Measurements from ENCODE around the gene ATP2B1.
A peak's percentile ranks its signal among the peaks of the same experiment; 100 is the strongest.
"Not testable (repeated sequence)": the region's sequence is repeated elsewhere in the genome, so short reads cannot be mapped to it uniquely, and the experiment has no call there.

Gene ATP2B1

DNA sequence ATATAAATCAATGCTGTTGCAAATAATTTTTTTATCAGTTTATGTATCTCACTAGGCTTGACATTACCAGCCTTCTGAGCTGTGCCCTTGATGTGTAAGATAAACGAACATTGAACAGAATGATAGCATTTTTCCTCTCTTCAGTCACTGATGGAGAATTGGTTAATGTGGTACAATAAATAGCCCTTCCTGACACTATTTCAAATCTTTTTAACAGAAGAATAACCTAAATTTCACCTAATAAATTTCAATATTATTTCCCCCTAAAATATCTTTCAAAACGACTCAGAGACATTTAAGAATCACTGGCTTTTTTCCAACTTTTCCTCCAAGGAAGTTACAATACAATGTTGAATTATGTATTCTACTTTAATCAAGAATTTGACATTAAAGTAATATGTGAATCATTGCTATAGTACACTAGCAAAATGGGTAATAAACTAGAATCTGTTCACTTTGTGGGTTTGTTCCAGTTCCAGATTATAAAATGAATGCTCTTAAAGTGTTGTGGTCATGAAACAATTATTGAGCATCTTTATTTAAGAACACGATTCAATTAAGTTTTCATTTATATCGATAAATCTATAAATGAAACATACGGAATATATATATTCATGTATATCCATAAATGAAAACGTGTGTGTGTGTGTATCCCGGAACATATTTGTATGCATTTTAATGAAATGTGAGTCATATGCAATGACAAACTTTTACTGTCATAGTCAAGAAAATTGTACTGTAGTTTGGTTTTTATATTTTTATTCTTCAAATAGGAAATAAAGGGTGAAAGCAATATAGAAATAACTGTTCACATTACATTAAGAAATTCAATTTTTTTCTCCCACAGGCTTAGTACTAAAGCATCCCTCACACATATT, 2.5 kb upstream of the ATP2B1 start:
- DNase-seq = no peak

DNA sequence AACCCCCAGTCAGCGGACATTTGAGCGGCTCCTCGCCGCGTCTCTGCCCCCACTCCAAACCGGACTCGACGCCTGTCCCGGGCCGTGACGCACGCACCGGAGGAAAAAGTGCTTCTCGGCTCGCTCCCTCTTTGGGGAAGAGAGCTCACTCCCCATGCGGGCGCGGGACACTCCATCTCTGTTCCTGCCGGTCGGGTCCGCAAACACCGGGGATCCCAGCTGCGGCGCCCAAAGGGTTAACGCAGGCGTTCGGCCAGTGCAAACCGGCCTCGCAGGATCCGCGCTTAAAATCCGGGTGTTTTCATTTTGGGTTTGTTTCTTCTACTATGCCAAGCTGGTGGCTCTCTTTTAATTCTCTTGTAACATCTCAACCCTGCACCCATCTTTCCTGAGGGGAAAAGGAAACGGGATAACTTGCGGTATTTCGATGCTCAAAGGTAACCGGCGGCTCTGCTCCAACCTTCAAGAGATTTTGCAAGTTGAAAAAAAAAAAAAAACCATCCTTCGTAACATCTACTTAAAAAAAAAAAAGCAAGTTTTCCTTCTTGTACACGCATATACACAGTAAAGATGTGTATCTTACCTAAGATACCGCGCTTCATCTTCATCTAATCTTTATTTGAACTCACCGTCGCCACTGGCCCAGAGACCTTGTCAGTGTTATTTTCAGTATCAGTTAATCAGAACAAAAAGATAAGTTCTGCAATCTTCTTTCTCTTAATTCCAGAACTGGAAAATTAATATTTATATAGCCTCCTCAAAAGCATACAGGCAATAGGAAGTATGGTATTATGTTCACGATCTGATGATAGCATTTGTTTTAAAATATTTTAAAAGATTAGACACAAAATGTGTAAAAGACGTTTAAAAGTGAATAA, 1.6 kb upstream of the ATP2B1 start:
- no peak for DNase-seq

DNA sequence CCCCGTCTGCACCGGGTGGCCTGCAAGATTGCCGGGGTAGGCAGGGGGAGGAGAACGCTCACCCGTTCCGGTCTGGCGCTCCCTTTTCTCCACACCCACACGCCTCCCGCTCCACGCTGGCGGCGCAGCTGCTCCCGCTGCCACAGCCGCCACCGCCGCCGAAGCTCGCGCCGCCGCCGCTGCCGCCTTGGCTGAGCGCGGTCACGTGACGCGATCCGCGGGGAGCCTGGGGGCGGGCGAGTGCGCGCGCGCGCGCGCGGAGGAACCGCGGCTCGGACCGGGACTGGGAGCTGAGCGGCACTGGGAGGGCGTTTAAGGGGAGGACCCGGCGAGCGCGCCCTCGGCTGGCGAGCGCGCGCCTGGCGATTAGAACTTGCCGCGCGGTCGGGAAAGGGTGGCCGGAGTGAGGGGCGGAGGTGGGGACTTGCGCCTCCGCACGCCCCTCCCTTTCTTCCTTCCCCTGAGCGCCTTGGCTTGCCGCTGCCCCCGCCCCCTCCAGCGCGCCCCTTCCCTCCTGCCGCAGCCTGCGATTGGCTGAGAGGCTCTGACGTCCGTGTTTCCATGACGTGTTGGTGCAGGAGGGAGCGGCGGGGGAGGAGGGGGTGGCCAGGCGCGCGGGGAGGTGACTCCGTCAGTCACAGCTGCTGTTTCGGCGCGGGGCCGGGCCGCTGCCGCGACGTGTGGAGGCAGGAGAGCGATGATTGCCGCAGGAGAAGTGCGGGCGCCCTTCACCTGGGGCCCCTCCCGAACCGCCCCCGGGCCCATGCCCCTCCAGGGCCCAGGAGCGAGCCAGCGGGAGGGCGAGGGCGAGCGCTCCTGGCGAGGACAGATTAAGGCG, 738 bp upstream of the ATP2B1 start:
- DNase-seq = peak; percentile 39

DNA sequence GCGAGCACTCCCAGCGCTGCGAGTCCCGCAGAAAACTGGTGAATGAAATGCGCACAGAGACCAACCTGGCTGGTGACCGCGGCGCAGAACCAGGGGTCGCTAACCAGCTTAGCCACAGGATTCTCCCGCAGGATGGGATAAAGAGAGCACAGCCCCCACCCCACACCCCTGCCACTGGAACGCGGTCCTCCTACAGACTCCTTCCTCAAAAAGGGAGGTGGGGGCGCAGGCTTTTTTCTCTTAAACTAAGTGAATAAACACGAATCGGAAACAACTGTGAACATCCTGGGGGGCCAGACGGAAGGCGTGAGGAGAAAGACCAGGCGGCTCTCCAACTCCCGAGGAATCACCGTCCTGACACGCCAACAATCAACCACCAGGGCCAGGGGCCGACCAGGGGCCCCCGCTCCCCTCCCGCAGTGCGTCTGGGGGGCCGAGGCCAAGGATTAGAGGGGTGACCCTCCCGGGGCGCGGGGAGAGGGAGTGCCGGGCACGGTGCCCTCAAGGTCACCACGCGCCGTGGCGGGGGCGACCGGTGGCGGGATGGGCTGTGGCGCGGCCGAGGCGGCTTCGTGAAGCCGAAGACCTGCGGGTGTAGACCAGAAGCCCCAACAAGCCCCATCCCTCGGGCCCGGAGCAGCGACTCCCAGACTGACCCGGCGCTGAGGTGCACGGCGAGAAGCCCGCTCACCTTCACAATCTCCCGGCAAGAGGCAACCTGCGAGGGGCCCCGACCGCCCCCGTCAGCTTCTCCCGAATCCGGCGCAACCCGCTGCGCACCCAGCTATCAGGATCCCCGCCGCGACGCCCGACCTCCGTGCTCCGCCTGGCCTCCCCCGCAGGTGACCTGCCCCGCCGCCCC, 704 bp downstream of the ATP2B1 start:
- DNase-seq = no peak

DNA sequence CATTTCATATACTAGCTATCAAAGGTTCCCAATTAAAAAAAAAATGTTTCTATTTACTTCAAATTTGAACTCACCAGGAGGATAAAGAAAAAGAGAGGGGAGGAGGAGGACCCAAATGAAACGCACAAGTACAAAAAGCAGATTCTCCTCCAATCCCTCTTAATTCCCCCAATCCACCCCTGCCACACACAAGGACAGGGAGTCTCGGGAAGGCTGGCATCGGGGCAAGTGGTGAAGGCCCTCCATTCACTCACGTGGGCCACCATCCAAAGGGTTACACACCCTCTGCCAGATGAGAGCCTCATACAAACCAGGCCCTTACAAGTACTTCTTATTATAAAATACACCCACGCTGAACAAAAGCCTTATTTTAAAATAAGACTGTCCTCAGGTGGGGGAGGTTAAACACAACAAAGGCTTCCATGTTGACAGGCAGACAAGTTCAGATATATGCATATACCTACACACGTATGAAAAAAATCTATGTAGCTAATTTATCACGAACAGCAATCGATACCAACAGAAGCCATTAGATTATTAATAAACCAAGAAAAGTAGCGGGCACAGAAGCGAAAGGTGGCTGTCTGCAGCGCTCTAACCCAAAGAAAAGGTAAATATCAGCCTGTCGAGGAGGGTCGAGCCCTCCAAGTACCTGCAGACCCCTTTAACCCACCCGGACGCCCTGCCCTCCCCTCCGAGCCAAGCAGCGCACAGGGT, 1.5 kb downstream of the ATP2B1 start:
- no peak for DNase-seq

DNA sequence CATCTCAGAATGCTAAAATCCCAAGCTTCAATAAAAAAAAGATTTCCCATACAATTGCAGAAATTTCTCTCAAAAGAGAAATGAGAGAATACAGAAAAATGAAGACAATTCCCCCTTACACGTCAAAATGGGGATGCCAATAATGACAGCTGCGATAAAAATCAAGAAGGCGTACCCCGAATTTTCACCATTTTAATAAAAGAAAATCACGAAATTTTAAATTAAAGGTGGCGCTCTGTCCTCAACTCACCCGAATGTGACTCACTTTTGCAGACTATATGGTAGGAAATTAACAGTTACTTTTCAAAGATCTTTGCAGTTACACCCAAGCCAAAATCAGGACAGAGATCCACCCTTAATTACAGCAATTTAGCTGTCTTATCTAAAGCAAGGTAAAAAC, 2.1 kb downstream of the ATP2B1 start:
- DNase-seq = no peak

DNA sequence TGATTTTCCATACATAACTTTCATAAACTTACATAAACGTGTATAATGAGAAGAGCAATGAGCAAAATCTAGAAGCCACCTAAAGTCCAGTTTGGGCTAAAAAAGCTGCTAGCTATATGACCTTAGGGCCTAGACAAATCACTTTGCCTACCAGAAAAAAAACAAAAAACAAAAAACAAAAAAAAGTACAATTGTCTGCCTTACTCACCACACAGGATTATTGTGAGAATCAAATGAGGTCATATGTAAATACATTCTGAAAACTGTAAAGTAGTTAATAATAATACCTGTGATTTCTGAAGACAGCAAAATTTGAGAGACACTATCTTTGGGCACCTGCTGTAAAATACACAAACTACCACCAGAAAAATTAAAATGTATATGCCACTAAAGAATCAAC, 4.2 kb downstream of the ATP2B1 start:
- DNase-seq = no peak

DNA sequence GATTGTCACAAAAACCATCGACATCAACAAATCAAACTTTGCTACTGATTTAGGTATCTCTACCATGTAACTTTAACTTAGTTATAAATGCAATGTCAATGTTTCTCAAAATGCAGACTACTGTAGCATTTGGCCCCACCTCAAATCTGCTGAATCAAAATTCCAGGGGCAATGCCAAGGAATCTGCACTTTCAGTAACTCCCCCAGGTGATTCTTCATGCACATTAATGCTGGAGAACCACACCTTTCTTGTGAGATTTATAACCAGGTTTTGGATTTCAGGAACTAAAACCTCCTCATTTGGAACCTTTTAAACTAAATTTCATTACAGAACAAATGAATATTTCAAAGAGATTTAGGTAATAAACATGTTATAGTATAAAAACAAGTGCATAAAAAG, 4.9 kb downstream of the ATP2B1 start:
- DNase-seq = no peak

DNA sequence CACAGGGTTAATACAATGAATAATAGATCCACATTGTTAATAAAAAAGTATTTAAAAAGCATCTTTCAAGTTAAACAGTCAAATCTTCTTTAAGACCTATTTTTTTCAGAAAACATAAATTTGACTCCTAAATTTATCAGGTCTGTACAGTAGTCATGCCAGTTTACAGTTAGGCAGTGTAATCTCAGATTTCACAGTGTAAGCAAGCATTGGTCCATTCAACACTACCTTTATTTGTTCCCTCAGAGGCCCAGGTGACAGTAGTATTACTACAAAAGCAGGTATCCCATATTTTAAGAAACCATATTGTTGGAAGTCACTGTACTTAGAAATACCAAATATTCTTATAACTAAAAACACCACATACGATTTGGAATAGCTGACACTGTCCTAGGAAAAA, 6.1 kb downstream of the ATP2B1 start:
- no peak for DNase-seq

DNA sequence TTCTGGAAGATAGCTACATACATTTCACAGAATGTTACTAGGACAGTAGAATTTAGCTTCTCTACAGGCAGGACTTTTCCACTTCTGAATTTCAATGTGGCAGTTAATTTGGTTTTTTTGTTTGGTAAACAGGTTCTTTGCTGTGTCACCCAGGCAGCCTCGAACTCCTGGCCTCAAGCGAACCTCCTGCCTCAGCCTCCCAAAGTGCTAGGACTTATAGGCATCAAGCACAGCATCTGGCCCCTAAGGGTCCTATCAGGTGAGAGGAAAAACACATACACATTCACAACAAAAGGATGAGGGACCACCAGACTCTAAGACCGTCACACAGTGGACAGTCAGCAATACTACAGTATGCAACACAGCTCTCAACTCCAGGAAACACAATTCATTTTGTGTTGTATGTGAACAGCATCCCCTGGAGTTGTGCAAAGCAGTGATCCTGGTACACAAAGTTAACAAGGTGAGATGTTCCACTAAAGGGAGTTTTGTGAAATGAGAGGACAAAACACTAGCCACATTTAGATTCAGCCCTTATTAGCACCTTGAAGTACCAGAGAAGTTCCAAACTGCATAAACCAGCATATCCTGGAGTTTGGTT, 6.9 kb downstream of the ATP2B1 start:
- DNase-seq = no peak

DNA sequence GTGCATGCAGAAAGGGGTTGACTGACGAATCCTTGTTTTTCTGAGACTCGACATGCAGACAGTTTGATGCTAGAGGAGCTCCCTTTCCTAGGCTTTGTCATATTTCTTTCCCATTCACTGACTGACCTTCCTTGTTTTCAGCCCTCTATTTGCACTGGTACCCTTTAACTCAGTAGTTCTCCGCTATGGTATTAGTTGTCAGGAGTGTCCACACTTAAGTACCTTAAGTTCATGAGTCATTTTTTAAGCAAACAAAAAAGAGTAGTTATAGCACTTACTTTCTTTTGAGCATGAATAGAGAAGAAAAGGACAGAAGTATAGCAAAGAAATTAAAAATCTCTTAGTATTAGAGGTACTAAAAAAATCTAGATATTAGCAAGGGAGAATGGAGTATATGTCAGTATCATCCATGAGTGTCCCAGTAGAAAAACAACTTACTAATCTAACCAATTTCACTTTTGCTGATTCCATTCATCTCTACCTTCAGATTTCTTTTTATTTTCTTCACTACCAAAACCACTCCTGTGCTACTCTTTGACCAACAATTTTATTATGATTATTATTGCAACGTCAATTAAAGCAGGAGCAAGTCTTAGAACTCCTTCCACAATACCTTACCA, 8.3 kb downstream of the ATP2B1 start:
- no peak for DNase-seq

DNA sequence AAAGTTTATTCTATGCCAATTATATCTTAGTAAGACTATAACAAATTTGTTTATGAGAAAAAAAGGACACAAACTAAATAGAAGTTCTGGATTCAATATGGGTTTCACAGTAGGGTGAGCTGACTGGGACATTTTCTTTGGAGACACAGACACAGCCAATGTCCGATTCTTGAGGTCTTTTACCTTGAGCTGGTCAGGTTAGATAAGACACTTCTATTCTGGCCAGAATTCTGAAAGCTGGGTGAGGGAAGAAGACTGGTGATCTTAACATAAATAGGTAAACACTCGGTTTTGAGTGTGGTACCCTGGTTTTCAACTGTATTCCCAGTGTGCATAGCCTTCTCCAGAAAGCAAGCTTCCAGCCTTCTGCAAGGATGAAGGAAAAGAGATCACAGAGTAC, 10.0 kb downstream of the ATP2B1 start:
- DNase-seq = no peak

DNA sequence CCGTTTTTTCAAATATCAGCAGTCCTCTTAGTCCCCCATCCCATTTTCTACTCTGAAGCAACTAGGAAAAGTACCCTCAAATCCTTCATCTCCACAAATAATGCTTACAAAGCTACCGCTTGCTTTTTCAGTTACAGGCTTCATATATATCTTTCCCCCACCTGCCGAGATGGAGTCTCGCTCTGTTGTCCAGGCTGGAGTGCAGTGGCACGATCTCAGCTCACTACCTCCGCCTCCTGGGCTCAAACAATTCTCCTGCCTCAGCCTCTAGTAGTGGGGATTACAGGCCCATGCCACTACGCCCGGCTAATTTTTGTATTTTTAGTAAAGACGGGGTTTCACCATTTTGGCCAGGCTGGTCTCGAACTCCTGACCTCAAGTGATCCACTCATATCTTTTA, 10.9 kb downstream of the ATP2B1 start:
- DNase-seq = not testable (repeated sequence)

DNA sequence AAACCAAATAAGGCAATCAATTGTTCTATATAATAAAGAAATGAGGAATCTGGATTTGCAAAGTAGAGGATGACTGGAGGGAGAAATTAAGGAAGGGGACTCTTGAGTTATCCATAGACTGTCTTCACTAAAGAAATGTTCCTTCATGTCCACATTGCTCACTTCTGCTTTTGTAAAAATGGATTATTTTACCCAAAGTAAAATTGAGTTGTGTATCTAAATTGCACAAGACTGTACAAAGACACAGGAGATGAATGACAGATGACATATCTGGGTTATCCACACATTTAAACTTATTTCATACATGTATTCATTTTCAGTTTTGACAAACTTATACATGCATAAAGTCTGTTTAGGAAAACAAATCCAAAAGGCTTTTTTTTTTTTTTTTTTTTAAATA, 11.3 kb downstream of the ATP2B1 start:
- DNase-seq = no peak

DNA sequence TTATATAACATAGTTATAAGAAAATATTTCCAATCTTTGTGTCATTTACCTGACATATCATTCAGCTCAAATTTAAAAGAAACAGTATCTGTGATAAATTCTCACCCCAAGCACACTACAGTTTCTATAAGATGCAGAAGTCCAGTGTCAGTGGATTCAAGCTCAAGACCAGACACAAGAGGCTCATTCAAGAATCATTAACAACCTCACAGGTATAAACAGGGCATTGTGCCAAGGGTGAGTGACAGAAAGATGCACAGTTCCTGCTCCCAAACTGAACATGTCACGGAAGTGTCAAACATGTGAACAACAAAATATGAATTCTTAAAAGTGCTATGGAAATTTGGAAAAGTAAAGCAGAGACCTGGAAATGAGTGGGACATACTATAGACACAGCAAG, 12.8 kb downstream of the ATP2B1 start:
- DNase-seq = no peak

DNA sequence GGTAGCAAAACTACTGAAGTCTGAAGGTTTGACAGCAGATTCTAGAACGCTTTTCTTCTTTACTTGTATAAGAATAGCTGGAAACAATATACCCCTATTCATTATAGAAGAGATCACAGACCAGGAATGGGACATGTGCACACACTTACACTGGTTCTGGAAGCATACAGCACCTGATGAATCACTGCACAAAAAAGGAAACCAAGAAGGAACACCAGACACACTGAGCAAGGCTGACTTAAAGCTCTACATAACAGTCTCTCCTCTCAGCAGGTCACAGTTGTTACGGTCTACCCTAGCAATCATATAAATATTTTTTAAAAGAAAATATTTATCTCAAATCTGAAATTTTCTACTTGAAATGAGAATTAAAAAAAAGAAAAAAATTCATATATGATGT, 13.5 kb downstream of the ATP2B1 start:
- DNase-seq = no peak

DNA sequence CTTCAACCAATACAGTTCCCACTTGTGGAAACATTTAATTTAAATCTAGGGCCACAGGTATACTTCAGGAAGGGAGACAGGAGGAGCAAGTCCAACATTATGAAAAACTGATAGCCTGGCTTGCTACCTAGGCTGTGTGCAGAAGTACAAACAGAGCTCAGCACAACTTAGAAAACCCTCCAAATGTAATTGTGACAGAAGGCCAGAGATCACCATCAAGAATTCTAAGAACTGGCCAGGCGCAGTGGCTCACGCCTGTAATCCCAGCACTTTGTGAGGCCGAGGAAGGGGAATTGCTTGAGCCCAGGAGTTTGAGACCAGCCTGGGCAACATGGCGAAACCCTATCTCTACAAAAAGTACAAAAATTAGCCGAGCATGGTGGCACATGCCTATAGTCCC, 14.1 kb downstream of the ATP2B1 start:
- DNase-seq = no peak

DNA sequence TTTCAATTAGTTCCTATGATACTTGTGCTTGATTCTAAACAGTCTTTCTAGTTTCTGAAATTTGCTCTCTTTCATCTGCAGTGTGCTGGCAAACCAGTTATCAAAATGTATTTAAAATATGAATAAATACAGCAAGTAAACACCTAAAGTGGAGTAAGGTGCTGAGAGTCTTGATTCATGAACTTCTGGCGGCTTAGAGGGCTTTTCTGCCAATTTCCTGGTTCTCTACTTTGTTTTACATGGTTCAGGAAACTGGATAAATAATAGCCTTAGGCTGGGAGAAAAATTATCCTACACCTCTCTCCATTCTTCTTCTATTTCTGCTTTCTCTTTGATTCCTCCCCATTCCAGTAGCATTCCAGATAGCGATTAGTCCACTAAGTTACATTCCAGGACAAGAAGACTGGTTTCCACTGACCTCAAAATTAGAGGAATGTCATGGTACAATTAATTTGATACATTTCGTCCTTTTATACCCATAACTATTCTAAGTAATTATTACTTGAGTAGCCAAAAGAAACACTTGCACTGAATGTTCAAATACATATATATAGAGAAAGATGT, 14.9 kb downstream of the ATP2B1 start:
- no peak for DNase-seq

DNA sequence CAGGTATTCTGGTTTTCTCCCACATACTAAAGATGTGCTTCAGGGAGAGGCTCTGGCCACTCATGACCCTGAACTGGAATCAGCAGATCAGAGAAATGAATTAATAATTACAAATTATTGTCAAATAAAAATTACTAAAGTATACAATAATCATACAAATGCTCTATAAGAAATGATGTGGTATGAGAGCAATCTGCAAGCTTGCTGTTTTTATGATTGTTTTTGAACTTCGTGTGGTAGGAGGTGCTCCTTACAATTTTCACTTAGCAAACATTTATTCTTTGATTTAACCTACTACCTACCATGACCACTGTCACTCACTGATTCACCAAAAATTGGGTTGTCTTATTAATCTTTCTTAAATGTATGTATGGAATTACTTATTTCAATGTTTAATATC, 16.2 kb downstream of the ATP2B1 start:
- DNase-seq = no peak

DNA sequence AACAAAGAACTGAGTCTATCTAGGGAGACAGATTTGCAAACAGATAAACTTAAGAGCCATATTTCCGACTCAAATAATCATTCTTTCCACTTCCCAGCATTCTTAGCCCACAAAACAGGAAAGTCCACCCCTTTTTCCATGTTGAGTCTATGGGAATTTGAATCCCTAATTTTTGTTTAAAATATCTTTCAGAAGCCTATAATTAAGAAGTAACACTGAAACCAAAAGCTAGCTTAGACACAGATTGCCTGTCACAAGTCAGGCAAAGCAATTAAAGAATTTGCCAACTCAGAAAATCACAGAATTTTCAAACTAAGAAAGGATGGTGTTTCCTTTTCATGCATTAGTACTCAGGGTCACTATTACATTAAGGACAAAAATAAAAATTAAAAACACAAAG, 17.0 kb downstream of the ATP2B1 start:
- no peak for DNase-seq

All from NCI-H1436 treated with DMSO at 0.1 percent for 48 hours (cell line).